Osteoblast (primary cell): Measurements from ENCODE around the gene SNX19. TPM values are rescaled to one million over a fixed set of nuclear protein-coding genes. Genes with fewer than 3 reads are reported as not detected.
A peak's percentile ranks its signal among the peaks of the same experiment; 100 is the strongest.

Experiments used
- DNase-seq: peaks from one replicate; pipeline ENCODE4 v3.0.0; 2011; ENCODE audit warnings: low spot score, mixed read lengths; ENCODE audit not compliant: insufficient read length; ENCODE audit errors: missing footprints
- H2AFZ ChIP-seq: 2 replicates; pipeline ENCODE4 v1.6.0; 2011; ENCODE audit warnings: mild to moderate bottlenecking, low read length
- H3K27ac ChIP-seq: 2 replicates; pipeline ENCODE4 v1.5.1; 2011; ENCODE audit warnings: mild to moderate bottlenecking, low read depth, low read length, moderate library complexity
- H3K27me3 ChIP-seq: 2 replicates; pipeline ENCODE4 v1.6.0; 2012; ENCODE audit warnings: mild to moderate bottlenecking, control low read depth, inconsistent platforms, low read length, moderate library complexity; ENCODE audit not compliant: insufficient read depth
- H3K36me3 ChIP-seq: 2 replicates; pipeline ENCODE4 v1.5.1; 2011; ENCODE audit warnings: mild to moderate bottlenecking, low read length, control low read depth, moderate library complexity; ENCODE audit not compliant: insufficient read depth
- H3K4me1 ChIP-seq: 2 replicates; pipeline ENCODE4 v1.5.1; 2011; ENCODE audit warnings: mild to moderate bottlenecking, low read length, control low read depth, moderate library complexity; ENCODE audit not compliant: insufficient read depth
- H3K4me2 ChIP-seq: 2 replicates; pipeline ENCODE4 v1.6.0; 2011; ENCODE audit warnings: mild to moderate bottlenecking, low read length; ENCODE audit not compliant: insufficient read depth
- H3K4me3 ChIP-seq: fragments of 200-600 bp; sonication (generic); 3 replicates; pipeline ENCODE4 v1.5.1; 2012; ENCODE audit warnings: mild to moderate bottlenecking, low read length, inconsistent platforms; ENCODE audit not compliant: insufficient read depth
- H3K79me2 ChIP-seq: 2 replicates; pipeline ENCODE4 v1.6.0; 2012; ENCODE audit warnings: mild to moderate bottlenecking, low read length, control low read depth, inconsistent platforms; ENCODE audit not compliant: insufficient read depth
- H3K9me3 ChIP-seq: 2 replicates; pipeline ENCODE4 v1.5.1; 2011; ENCODE audit warnings: low read depth, low read length, control low read depth
- H4K20me1 ChIP-seq: 2 replicates; pipeline ENCODE4 v1.6.0; 2012; ENCODE audit warnings: mild to moderate bottlenecking, low read length, control low read depth; ENCODE audit not compliant: insufficient read depth
- total RNA-seq: library from RNA; depleted of rRNA; stranded (reverse); fragments of >200 nt; gene quantifications from 2 replicates; pipeline ENCODE4 v1.2.3, GENCODE V29; 2012
- TF ChIP-seq, protein P1 (sequence below): IDR thresholded peaks from 2 replicates; pipeline ENCODE4 v1.5.1; 2011; ENCODE audit warnings: mild to moderate bottlenecking, low read depth, low read length, moderate library complexity; ENCODE audit errors: extremely low read depth

SNX19 gene
- total RNA-seq, 1 donor, result 124 TPM

- H3K36me3 ChIP-seq, result no peaks in the 10 kb centered on the region
- no peaks in the 10 kb centered on the region for H3K27me3 ChIP-seq
- H3K79me2 ChIP-seq, result no peaks in the 10 kb centered on the region
- H3K4me1 ChIP-seq, result peaks cover 17% of the 10 kb centered on the region
- no peaks in the 10 kb centered on the region for H3K9me3 ChIP-seq
- no peak overlapping the region for H3K27ac ChIP-seq
- DNase-seq, result peak; percentile 79
- H4K20me1 ChIP-seq, result no peaks in the 10 kb centered on the region
- TF ChIP-seq, protein P1, sequence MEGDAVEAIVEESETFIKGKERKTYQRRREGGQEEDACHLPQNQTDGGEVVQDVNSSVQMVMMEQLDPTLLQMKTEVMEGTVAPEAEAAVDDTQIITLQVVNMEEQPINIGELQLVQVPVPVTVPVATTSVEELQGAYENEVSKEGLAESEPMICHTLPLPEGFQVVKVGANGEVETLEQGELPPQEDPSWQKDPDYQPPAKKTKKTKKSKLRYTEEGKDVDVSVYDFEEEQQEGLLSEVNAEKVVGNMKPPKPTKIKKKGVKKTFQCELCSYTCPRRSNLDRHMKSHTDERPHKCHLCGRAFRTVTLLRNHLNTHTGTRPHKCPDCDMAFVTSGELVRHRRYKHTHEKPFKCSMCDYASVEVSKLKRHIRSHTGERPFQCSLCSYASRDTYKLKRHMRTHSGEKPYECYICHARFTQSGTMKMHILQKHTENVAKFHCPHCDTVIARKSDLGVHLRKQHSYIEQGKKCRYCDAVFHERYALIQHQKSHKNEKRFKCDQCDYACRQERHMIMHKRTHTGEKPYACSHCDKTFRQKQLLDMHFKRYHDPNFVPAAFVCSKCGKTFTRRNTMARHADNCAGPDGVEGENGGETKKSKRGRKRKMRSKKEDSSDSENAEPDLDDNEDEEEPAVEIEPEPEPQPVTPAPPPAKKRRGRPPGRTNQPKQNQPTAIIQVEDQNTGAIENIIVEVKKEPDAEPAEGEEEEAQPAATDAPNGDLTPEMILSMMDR, result no peak
- no peak overlapping the region for H3K4me2 ChIP-seq
- no peak overlapping the region for H3K4me3 ChIP-seq
- H2AFZ ChIP-seq, result no peak overlapping the region
These were observed 83.5 kb downstream of the SNX19 start for GRCh38 chr11:130832566-130833425.

- H3K4me1 ChIP-seq, result peaks cover 23% of the 10 kb centered on the region
- no peaks in the 10 kb centered on the region for H4K20me1 ChIP-seq
- H3K36me3 ChIP-seq, result no peaks in the 10 kb centered on the region
- H3K27ac ChIP-seq, result no peak overlapping the region
- no peaks in the 10 kb centered on the region for H3K27me3 ChIP-seq
- H3K79me2 ChIP-seq, result no peaks in the 10 kb centered on the region
- no peaks in the 10 kb centered on the region for H3K9me3 ChIP-seq
- H3K4me3 ChIP-seq, result no peak overlapping the region
- TF ChIP-seq, protein P1, result no peak
- no peak overlapping the region for H2AFZ ChIP-seq
- H3K4me2 ChIP-seq, result no peak overlapping the region
- DNase-seq, result no peak
These were observed 84.3 kb downstream of the SNX19 start for GRCh38 chr11:130831976-130832375.

DNA sequence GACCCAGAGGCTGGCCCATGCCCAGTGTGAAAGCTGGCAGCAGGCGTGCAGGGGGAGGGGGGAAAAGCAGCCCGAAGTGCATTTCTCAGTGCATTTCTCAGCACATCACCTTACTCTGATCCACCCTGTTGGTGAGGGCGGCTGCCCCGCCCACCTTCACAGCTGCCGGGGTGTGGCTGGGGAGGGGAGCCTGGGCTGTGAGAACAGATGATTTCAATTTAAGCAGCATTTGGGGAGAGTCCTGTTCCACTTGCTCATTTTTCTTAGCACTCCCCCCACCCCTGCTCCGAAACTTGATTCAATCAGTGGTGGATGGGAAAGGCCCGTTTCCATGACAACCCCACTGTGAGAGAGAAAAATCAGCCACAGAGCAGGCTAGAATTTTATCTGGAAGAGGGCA lies 84.8 kb downstream of the SNX19 start:
- H3K36me3 ChIP-seq, result no peaks in the 10 kb centered on the region
- TF ChIP-seq, protein P1, result no peak
- H3K27ac ChIP-seq, result no peak overlapping the region
- no peaks in the 10 kb centered on the region for H3K79me2 ChIP-seq
- no peaks in the 10 kb centered on the region for H4K20me1 ChIP-seq
- no peak overlapping the region for H3K4me2 ChIP-seq
- no peaks in the 10 kb centered on the region for H3K27me3 ChIP-seq
- H3K4me1 ChIP-seq, result peaks cover 23% of the 10 kb centered on the region
- no peaks in the 10 kb centered on the region for H3K9me3 ChIP-seq
- H2AFZ ChIP-seq, result no peak overlapping the region
- no peak overlapping the region for H3K4me3 ChIP-seq
- DNase-seq, result no peak

GRCh38 chr11:130830566-130830965 lies 85.7 kb downstream of the SNX19 start:
- Histone ChIP-seq H3K27me3 (peaks cover 2% of the 10 kb centered on the region), H3K36me3 (no peaks in the 10 kb centered on the region), H4K20me1 (no peaks in the 10 kb centered on the region), H3K79me2 (no peaks in the 10 kb centered on the region), H3K4me1 (peaks cover 23% of the 10 kb centered on the region), H2AFZ (no peak overlapping the region), H3K27ac (no peak overlapping the region), H3K4me2 (no peak overlapping the region), H3K9me3 (no peaks in the 10 kb centered on the region), H3K4me3 (no peak overlapping the region)
- no peak for DNase-seq
- TF ChIP-seq, protein P1, result no peak
